HEK293 (cell line): ENCODE measurements around the gene KIFC1.

ENCODE experiments used
- EGR2 ChIP-seq: fragments of 450-650 bp; formaldehyde crosslinking; IDR thresholded peaks from 2 replicates; pipeline ENCODE4 v1.5.1; 2016; ENCODE audit warnings: low read depth, missing biosample characterization, missing genetic modification characterization
- IKZF3 ChIP-seq: fragments of 450-650 bp; IDR thresholded peaks from 2 replicates; pipeline ENCODE4 v1.5.0; 2018; ENCODE audit warnings: missing biosample characterization, mild to moderate bottlenecking, missing genetic modification characterization, moderate library complexity
- OVOL3 ChIP-seq: fragments of 450-650 bp; formaldehyde crosslinking; IDR thresholded peaks from 2 replicates; pipeline ENCODE4 v1.5.1; 2016; ENCODE audit warnings: missing biosample characterization, missing genetic modification characterization
- PRDM1 ChIP-seq: fragments of 450-650 bp; formaldehyde crosslinking; IDR thresholded peaks from 2 replicates; pipeline ENCODE4; 2016; ENCODE audit warnings: missing biosample characterization, missing genetic modification characterization
- SETDB1 ChIP-seq: IDR thresholded peaks from one replicate; pipeline ENCODE4 v1.6.1; 2017; ENCODE audit warnings: mild to moderate bottlenecking, low read length, moderate library complexity, mixed read lengths; ENCODE audit not compliant: insufficient read length
- SP7 ChIP-seq: fragments of 450-650 bp; formaldehyde crosslinking; IDR thresholded peaks from 2 replicates; pipeline ENCODE4 v1.5.1; 2016; ENCODE audit warnings: missing biosample characterization, missing genetic modification characterization
- YY1 ChIP-seq: fragments of 450-650 bp; formaldehyde crosslinking; IDR thresholded peaks from 2 replicates; pipeline ENCODE4 v1.5.1; 2018; ENCODE audit warnings: missing biosample characterization, missing genetic modification characterization
- ZBTB20 ChIP-seq: fragments of 450-650 bp; formaldehyde crosslinking; IDR thresholded peaks from 2 replicates; pipeline ENCODE4 v1.5.1; 2016; ENCODE audit warnings: missing biosample characterization, missing genetic modification characterization
- ZBTB7A ChIP-seq: fragments of 450-650 bp; formaldehyde crosslinking; IDR thresholded peaks from 2 replicates; pipeline ENCODE4 v1.5.1; 2016; ENCODE audit warnings: low read depth, missing biosample characterization, missing genetic modification characterization
- ZNF146 ChIP-seq: fragments of 450-650 bp; formaldehyde crosslinking; IDR thresholded peaks from 2 replicates; pipeline ENCODE4 v1.5.1; 2016; ENCODE audit warnings: missing biosample characterization, missing genetic modification characterization
- ZNF155 ChIP-seq: fragments of 450-650 bp; formaldehyde crosslinking; IDR thresholded peaks from 2 replicates; pipeline ENCODE4 v1.5.1; 2016; ENCODE audit warnings: missing biosample characterization, missing genetic modification characterization
- ZNF214 ChIP-seq: fragments of 450-650 bp; formaldehyde crosslinking; IDR thresholded peaks from 2 replicates; pipeline ENCODE4 v1.5.1; 2017; ENCODE audit warnings: missing biosample characterization, mild to moderate bottlenecking, missing genetic modification characterization, borderline replicate concordance
- ZNF239 ChIP-seq: fragments of 450-650 bp; formaldehyde crosslinking; IDR thresholded peaks from 2 replicates; pipeline ENCODE4 v1.5.1; 2016; ENCODE audit warnings: missing biosample characterization, missing genetic modification characterization
- ZNF24 ChIP-seq: fragments of 450-650 bp; formaldehyde crosslinking; IDR thresholded peaks from 2 replicates; pipeline ENCODE4 v1.5.1; 2016; ENCODE audit warnings: missing biosample characterization, missing genetic modification characterization
- ZNF248 ChIP-seq: fragments of 450-650 bp; formaldehyde crosslinking; IDR thresholded peaks from 2 replicates; pipeline ENCODE4 v1.5.1; 2017; ENCODE audit warnings: missing biosample characterization, missing genetic modification characterization
- ZNF341 ChIP-seq: fragments of 450-650 bp; formaldehyde crosslinking; IDR thresholded peaks from 2 replicates; pipeline ENCODE4; 2016; ENCODE audit warnings: low read depth, missing biosample characterization, missing genetic modification characterization
- ZNF366 ChIP-seq: fragments of 450-650 bp; formaldehyde crosslinking; conservative IDR thresholded peaks from 2 replicates; pipeline ENCODE4 v1.5.1; 2016; ENCODE audit warnings: missing biosample characterization, missing genetic modification characterization
- ZNF404 ChIP-seq: fragments of 450-650 bp; formaldehyde crosslinking; IDR thresholded peaks from 2 replicates; pipeline ENCODE4 v1.5.1; 2017; ENCODE audit warnings: missing biosample characterization, missing genetic modification characterization
- ZNF510 ChIP-seq: fragments of 450-650 bp; formaldehyde crosslinking; IDR thresholded peaks from 2 replicates; pipeline ENCODE4 v1.5.1; 2018; ENCODE audit warnings: mild to moderate bottlenecking, missing genetic modification characterization, missing biosample characterization; ENCODE audit not compliant: insufficient replicate concordance
- ZNF610 ChIP-seq: fragments of 450-650 bp; formaldehyde crosslinking; IDR thresholded peaks from 2 replicates; pipeline ENCODE4 v1.5.1; 2016; ENCODE audit warnings: missing biosample characterization, missing genetic modification characterization, borderline replicate concordance
- ZNF626 ChIP-seq: fragments of 450-650 bp; sonication (Bioruptor Pico); formaldehyde crosslinking; IDR thresholded peaks from 2 replicates; pipeline ENCODE4 v1.5.1; 2018; ENCODE audit warnings: missing biosample characterization, missing genetic modification characterization, inconsistent platforms
- ZNF830 ChIP-seq: fragments of 450-650 bp; IDR thresholded peaks from 2 replicates; pipeline ENCODE4 v1.5.0; 2018; ENCODE audit warnings: missing biosample characterization, missing genetic modification characterization, low read depth, mild to moderate bottlenecking, moderate library complexity
- ZNF837 ChIP-seq: fragments of 450-650 bp; formaldehyde crosslinking; IDR thresholded peaks from 2 replicates; pipeline ENCODE4 v1.5.1; 2016; ENCODE audit warnings: missing biosample characterization, missing genetic modification characterization
- TF ChIP-seq, protein P1 (sequence below): fragments of 450-650 bp; formaldehyde crosslinking; conservative IDR thresholded peaks from 2 replicates; pipeline ENCODE4 v1.5.1; 2016; ENCODE audit warnings: low read depth, missing biosample characterization, missing genetic modification characterization
- TF ChIP-seq, protein P2 (sequence below): fragments of 450-650 bp; formaldehyde crosslinking; IDR thresholded peaks from 2 replicates; pipeline ENCODE4 v1.5.1; 2016; ENCODE audit warnings: missing biosample characterization, missing genetic modification characterization
- TF ChIP-seq, protein P3 (sequence below): fragments of 450-650 bp; IDR thresholded peaks from 2 replicates; pipeline ENCODE4 v1.5.1; 2018; ENCODE audit warnings: missing biosample characterization, missing genetic modification characterization
- TF ChIP-seq, protein P4 (sequence below): sonication (generic); formaldehyde crosslinking; IDR thresholded peaks from 2 replicates; pipeline ENCODE4 v1.8.1; 2022; ENCODE audit warnings: mild to moderate bottlenecking, moderate library complexity, missing genetic modification reagents
- TF ChIP-seq, protein P5 (sequence below): fragments of 450-650 bp; formaldehyde crosslinking; IDR thresholded peaks from 2 replicates; pipeline ENCODE4 v1.5.1; 2016; ENCODE audit warnings: missing biosample characterization, missing genetic modification characterization

KIFC1 gene

DNA sequence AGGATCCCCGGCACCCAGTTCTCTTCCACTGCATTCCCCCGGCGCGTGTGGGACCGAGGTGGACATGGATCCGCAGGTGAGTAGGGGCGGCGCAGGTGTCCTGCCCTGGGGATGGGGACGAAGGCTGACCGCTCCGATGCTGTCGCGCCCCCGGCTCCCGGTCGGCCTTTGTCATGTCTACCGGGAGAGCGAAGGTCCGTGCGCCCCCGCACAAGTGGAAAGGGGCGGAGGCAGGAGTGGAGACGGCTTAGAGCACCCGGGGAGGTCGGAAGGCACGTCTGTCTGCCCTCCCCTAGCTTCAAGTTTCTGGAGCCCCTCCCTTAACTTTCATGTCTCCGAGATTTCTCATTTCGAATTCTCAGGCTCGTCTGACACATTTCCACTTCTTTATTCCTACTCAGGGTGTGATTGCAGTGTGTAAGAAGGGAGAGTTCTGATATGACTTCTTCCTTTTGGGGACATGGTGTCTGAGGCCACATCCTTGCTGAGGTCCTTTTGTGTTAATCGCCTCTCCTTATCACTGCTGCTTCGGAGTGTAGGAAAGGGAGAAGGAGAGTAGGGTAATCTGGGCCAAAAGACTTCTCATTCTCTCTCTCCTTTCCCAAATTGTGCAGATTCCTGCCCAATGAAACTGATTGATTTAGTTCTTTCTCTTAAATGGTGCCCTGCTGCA lies 435 bp downstream of the KIFC1 start (continued):
- TF ChIP-seq, protein P1, sequence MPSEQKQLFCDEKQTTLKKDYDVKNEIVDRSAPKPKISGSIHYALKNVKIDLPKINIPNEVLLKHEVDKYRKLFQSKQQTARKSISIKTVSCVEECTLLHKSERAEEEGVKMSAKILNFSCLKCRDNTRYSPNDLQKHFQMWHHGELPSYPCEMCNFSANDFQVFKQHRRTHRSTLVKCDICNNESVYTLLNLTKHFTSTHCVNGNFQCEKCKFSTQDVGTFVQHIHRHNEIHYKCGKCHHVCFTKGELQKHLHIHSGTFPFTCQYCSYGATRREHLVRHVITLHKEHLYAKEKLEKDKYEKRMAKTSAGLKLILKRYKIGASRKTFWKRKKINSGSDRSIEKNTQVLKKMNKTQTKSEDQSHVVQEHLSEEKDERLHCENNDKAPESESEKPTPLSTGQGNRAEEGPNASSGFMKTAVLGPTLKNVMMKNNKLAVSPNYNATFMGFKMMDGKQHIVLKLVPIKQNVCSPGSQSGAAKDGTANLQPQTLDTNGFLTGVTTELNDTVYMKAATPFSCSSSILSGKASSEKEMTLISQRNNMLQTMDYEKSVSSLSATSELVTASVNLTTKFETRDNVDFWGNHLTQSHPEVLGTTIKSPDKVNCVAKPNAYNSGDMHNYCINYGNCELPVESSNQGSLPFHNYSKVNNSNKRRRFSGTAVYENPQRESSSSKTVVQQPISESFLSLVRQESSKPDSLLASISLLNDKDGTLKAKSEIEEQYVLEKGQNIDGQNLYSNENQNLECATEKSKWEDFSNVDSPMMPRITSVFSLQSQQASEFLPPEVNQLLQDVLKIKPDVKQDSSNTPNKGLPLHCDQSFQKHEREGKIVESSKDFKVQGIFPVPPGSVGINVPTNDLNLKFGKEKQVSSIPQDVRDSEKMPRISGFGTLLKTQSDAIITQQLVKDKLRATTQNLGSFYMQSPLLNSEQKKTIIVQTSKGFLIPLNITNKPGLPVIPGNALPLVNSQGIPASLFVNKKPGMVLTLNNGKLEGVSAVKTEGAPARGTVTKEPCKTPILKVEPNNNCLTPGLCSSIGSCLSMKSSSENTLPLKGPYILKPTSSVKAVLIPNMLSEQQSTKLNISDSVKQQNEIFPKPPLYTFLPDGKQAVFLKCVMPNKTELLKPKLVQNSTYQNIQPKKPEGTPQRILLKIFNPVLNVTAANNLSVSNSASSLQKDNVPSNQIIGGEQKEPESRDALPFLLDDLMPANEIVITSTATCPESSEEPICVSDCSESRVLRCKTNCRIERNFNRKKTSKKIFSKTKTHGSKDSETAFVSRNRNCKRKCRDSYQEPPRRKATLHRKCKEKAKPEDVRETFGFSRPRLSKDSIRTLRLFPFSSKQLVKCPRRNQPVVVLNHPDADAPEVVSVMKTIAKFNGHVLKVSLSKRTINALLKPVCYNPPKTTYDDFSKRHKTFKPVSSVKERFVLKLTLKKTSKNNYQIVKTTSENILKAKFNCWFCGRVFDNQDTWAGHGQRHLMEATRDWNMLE (tag by site-specific recombination): no peak
- TF ChIP-seq ZNF837 (tag by site-specific recombination) (no peak), IKZF3 (tag by site-specific recombination) (no peak), ZNF239 (no peak), ZBTB7A (0 out of 2 replicates have a peak, but pooled peaks have one; percentile 66), ZNF610 (tag by site-specific recombination) (peak; percentile 51; the same call in 1 of the 2 replicates), ZNF24 (tag by site-specific recombination) (no peak), ZNF248 (tag by site-specific recombination) (no peak), ZNF830 (tag by site-specific recombination) (no peak), ZNF155 (tag by site-specific recombination) (no peak), ZNF626 (tag by site-specific recombination) (no peak), PRDM1 (tag by site-specific recombination) (peak; percentile 70), OVOL3 (no peak), ZNF366 (tag by site-specific recombination) (no peak), ZNF510 (no peak), ZNF404 (tag by site-specific recombination) (no peak), YY1 (tag by site-specific recombination) (peak; percentile 50; the same call in 1 of the 2 replicates), ZNF341 (tag by site-specific recombination) (no peak), EGR2 (tag by site-specific recombination) (no peak), SETDB1 (no peak), ZNF214 (tag by site-specific recombination) (no peak), SP7 (no peak; the same call in 1 of the 2 replicates), ZNF146 (tag by site-specific recombination) (no peak), ZBTB20 (tag by site-specific recombination) (peak; percentile 36)
- TF ChIP-seq, protein P2, sequence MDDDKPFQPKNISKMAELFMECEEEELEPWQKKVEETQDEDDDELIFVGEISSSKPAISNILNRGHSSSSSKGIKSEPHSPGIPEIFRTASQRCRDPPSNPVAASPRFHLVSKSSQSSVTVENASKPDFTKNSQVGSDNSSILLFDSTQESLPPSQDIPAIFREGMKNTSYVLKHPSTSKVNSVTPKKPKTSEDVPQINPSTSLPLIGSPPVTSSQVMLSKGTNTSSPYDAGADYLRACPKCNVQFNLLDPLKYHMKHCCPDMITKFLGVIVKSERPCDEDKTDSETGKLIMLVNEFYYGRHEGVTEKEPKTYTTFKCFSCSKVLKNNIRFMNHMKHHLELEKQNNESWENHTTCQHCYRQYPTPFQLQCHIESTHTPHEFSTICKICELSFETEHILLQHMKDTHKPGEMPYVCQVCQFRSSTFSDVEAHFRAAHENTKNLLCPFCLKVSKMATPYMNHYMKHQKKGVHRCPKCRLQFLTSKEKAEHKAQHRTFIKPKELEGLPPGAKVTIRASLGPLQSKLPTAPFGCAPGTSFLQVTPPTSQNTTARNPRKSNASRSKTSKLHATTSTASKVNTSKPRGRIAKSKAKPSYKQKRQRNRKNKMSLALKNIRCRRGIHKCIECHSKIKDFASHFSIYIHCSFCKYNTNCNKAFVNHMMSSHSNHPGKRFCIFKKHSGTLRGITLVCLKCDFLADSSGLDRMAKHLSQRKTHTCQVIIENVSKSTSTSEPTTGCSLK (tag by site-specific recombination): no peak
- TF ChIP-seq, protein P3, sequence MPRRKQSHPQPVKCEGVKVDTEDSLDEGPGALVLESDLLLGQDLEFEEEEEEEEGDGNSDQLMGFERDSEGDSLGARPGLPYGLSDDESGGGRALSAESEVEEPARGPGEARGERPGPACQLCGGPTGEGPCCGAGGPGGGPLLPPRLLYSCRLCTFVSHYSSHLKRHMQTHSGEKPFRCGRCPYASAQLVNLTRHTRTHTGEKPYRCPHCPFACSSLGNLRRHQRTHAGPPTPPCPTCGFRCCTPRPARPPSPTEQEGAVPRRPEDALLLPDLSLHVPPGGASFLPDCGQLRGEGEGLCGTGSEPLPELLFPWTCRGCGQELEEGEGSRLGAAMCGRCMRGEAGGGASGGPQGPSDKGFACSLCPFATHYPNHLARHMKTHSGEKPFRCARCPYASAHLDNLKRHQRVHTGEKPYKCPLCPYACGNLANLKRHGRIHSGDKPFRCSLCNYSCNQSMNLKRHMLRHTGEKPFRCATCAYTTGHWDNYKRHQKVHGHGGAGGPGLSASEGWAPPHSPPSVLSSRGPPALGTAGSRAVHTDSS: no peak
- TF ChIP-seq, protein P4, sequence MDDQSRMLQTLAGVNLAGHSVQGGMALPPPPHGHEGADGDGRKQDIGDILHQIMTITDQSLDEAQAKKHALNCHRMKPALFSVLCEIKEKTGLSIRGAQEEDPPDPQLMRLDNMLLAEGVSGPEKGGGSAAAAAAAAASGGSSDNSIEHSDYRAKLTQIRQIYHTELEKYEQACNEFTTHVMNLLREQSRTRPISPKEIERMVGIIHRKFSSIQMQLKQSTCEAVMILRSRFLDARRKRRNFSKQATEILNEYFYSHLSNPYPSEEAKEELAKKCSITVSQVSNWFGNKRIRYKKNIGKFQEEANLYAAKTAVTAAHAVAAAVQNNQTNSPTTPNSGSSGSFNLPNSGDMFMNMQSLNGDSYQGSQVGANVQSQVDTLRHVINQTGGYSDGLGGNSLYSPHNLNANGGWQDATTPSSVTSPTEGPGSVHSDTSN (CRISPR knock-in tag): peak; percentile 57; the same call in 1 of the 2 replicates
- TF ChIP-seq, protein P5, sequence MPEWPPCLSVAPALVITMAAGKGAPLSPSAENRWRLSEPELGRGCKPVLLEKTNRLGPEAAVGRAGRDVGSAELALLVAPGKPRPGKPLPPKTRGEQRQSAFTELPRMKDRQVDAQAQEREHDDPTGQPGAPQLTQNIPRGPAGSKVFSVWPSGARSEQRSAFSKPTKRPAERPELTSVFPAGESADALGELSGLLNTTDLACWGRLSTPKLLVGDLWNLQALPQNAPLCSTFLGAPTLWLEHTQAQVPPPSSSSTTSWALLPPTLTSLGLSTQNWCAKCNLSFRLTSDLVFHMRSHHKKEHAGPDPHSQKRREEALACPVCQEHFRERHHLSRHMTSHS (tag by site-specific recombination): no peak
